Fibroblast of villous mesenchyme (primary cell): ENCODE measurements around the gene KCNJ4. TPM values are rescaled to one million over a fixed set of nuclear protein-coding genes. Genes with fewer than 3 reads are reported as not detected.
A peak's percentile ranks its signal among the peaks of the same experiment; 100 is the strongest.

Source experiments
- DNase-seq: peaks from one replicate; pipeline ENCODE4 v3.0.0-alpha.2; 2010; ENCODE audit warnings: low read depth
- H3K4me3 ChIP-seq: 2 replicates; pipeline ENCODE4 v1.5.1; 2011; ENCODE audit warnings: low read depth, mild to moderate bottlenecking, low read length
- CTCF ChIP-seq: IDR thresholded peaks from 2 replicates; pipeline ENCODE4 v1.5.1; 2012; ENCODE audit warnings: low read depth, mild to moderate bottlenecking, low read length; ENCODE audit not compliant: insufficient read depth
- total RNA-seq: library from RNA; depleted of rRNA; stranded (reverse); fragments of >200 nt; gene quantifications from 2 replicates; pipeline ENCODE4 v1.2.3, GENCODE V29; 2012

Gene KCNJ4
- not detected in 2 replicates for total RNA-seq

- DNase-seq, result no peak
- TF ChIP-seq CTCF, result no peak
- peak within 1 kb of the TSS; percentile 45 for H3K4me3 ChIP-seq
Observed at GRCh38 chr22:38455076-38455529, at the start of gene KCNJ4. KCNJ4 (minus strand) TSS chr22:38455199; CDS start chr22:38428132, 27,067 bp downstream.

GRCh38 chr22:38503021-38503420 lies 48.0 kb upstream of the KCNJ4 start:
- H3K4me3 ChIP-seq, result peak overlapping the region; percentile 74
- TF ChIP-seq CTCF, result no peak
- no peak for DNase-seq

GRCh38 chr22:38501797-38502672 lies 47.0 kb upstream of the KCNJ4 start:
- no peak for TF ChIP-seq CTCF
- peak overlapping the region; percentile 74 for H3K4me3 ChIP-seq
- DNase-seq, result no peak

- no peak for DNase-seq
- H3K4me3 ChIP-seq, result no peak overlapping the region
- TF ChIP-seq CTCF, result no peak
Observed at GRCh38 chr22:38497869-38498268, 42.9 kb upstream of the KCNJ4 start.

- no peak for DNase-seq
- peak; percentile 3 for TF ChIP-seq CTCF
- H3K4me3 ChIP-seq, result no peak overlapping the region
Observed at GRCh38 chr22:38494939-38495338, 39.9 kb upstream of the KCNJ4 start.

GRCh38 chr22:38494498-38494897 lies 39.5 kb upstream of the KCNJ4 start:
- DNase-seq, result no peak
- H3K4me3 ChIP-seq, result no peak overlapping the region
- TF ChIP-seq CTCF, result no peak
